ENCODE measurements around the gene ZNF19. TPM values are rescaled to one million over a fixed set of nuclear protein-coding genes. Genes with fewer than 3 reads are reported as not detected.

ZNF19 gene
- total and polyA plus RNA-seq, 9 of the 15 experiments (the other 6 are each of a cell fraction or from before 2014, with no cell fraction given): 1.2 to 2.8 (median 1.8) TPM

- H3K27me3 ChIP-seq (ENCODE audit: control insufficient read depth in 2 of 2, insufficient read depth in 2 of 2, low read length in 2 of 2): no peaks in the 10 kb centered on the region; a peak in 1 of 5 replicates
- H3K4me1 ChIP-seq (replicated peaks in 1 of 2; ENCODE audit: control insufficient read depth in 2 of 2, insufficient read depth in 2 of 2, low read length in 2 of 2): peaks cover 4 to 6% of the 10 kb centered on the region in 2 experiments; a peak in 1 of 5 replicates
- no peaks in the 10 kb centered on the region for H4K20me1 ChIP-seq (replicated peaks; ENCODE audit: control insufficient read depth, insufficient read depth, low read length)
- no peak for ATAC-seq
- H3K27ac ChIP-seq (ENCODE audit: extremely low read depth, low read depth, low read length): no peak overlapping the region
- 57% methylated on average over 1 of the region's 1 CpG for WGBS (ENCODE audit: insufficient coverage, low coverage, missing lambda C conversion rate)
- CTCF ChIA-PET (ENCODE audit: low intra/inter-chr PET ratio): no interaction called here
- peak overlapping the region in 1 of 2 experiments; percentile 79; a peak in 3 of 4 replicates for H3K9ac ChIP-seq (ENCODE audit: insufficient read depth in 1 of 2, low read depth in 2 of 2, low read length in 2 of 2)
- TF ChIP-seq SRSF7 (optimal IDR thresholded peaks at IDR 0.05; ENCODE audit: low read depth, low read length) (no peak), SIX5 (IDR thresholded peaks at IDR 0.05; ENCODE audit: borderline replicate concordance in 1 of 2, insufficient read depth in 1 of 2, low read depth in 1 of 2, low read length in 2 of 2) (no peak), ZBTB7A (IDR thresholded peaks at IDR 0.05; ENCODE audit: borderline replicate concordance, control insufficient read depth, low read depth, low read length) (no peak), ELF4 (CRISPR knock-in tag; IDR thresholded peaks at IDR 0.05) (no peak), ZNF41 (CRISPR knock-in tag; conservative IDR thresholded peaks at IDR 0.05) (no peak), ZNF707 (CRISPR knock-in tag; conservative IDR thresholded peaks at IDR 0.05) (no peak), CC2D1A (IDR thresholded peaks at IDR 0.05) (no peak), U2AF2 (optimal IDR thresholded peaks at IDR 0.05; ENCODE audit: low read depth, low read length) (no peak)
- peak overlapping the region; percentile 91 for H3K4me2 ChIP-seq (ENCODE audit: insufficient read depth, low read length)
- peak overlapping the region; percentile 85 for H3K4me3 ChIP-seq
- H2AFZ ChIP-seq (ENCODE audit: low read depth, low read length): no peak overlapping the region
- intact Hi-C loops (cut with micrococcal nuclease): no loop called here
- no TSS peak for BruUV-seq (replicated peaks)
- H3K9me1 ChIP-seq (ENCODE audit: control insufficient read depth, insufficient read depth, low read length): no peaks in the 10 kb centered on the region
- H3K9me3 ChIP-seq (replicated peaks; ENCODE audit: control insufficient read depth, insufficient read depth, low read depth, low read length): no peaks in the 10 kb centered on the region
- no peak for DNase-seq (ENCODE audit: extremely low read depth in 1 of 4, low spot score in 3 of 4)
- peaks cover 5% of the 10 kb centered on the region; the same call in 2 of the 3 replicates for H3K36me3 ChIP-seq (ENCODE audit: control insufficient read depth, insufficient read depth, low read length)
- POLR2A ChIA-PET: no interaction called here
- in situ Hi-C loops (cut with MboI): no loop called here
- FAIRE-seq: no peak
- H3K79me2 ChIP-seq (ENCODE audit: control insufficient read depth, insufficient read depth, low read length): peaks cover 19% of the 10 kb centered on the region
Measured at GRCh38 chr16:71460941-71461340, 28.2 kb downstream of the ZNF19 start.
